ENCODE data around the gene PGBD5.
"Not testable (repeated sequence)": the region's sequence is repeated elsewhere in the genome, so short reads cannot be mapped to it uniquely, and the experiment has no call there.

The PGBD5 gene

GRCh38 chr1:230424391-230425251 lies 1.5 kb downstream of the PGBD5 start:
- no peak for DNase-seq

DNA sequence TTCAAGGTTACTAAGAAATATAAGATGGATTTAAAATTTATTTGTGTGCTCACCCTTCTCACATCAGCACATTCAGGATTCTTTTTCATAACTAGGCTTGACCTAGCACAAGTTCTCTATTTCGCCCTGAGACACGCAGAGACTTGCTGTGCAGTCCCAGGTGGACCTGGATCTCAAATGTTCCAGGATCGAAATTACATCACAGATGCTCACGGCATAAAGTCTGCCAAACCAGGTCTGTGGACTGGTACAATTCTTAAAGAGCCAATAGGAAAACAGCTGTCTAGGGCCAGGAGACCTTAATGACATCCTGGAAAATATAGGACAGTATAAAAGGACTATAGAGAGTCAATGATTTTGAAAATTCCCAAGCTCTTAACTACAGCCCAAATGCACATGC lies 2.2 kb downstream of the PGBD5 start:
- no peak for DNase-seq

- DNase-seq: no peak
Observed at GRCh38 chr1:230423261-230423660, 2.9 kb downstream of the PGBD5 start.

DNA sequence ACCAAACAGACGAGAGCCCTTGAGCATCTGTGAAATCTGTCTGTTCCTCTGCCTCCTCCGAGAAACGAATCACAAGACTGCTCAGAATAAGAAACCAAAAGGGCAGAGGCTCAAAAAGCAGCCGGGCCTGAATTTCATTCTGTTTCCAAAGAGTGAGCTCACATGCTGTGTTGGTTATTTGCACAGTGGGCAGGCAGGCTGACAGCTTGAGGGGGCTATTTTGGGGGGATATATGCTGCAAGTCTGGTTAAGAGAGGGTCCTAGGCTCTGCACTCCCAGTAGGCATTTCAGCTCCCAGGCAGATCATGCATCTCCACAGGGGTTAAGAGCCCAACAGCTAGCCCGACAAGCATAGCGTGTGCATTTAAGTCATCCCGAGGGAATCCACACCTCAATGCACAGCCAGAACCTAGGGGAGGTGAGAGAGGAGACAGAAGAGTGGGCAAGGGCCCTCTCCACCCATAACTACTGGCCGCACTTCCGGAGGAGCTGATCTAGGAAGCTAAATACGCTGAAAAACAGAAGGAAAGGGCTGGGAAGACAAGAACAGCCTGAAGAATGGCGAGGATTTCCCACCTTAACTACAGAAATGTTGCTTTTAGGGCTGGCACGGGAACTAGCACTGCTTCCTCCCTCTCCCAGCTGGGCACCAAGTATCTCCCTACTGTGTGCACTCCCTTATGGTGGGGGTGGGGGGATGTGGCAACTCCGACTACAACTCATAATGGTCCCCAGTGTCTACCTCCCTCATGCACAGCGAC lies 3.7 kb downstream of the PGBD5 start:
- DNase-seq: no peak

GRCh38 chr1:230421481-230421880 lies 4.7 kb downstream of the PGBD5 start:
- DNase-seq: no peak

- DNase-seq: not testable (repeated sequence)
Observed at GRCh38 chr1:230420372-230420771, 5.8 kb downstream of the PGBD5 start.

- no peak for DNase-seq
Observed at GRCh38 chr1:230416430-230416829, 9.7 kb downstream of the PGBD5 start.

DNA sequence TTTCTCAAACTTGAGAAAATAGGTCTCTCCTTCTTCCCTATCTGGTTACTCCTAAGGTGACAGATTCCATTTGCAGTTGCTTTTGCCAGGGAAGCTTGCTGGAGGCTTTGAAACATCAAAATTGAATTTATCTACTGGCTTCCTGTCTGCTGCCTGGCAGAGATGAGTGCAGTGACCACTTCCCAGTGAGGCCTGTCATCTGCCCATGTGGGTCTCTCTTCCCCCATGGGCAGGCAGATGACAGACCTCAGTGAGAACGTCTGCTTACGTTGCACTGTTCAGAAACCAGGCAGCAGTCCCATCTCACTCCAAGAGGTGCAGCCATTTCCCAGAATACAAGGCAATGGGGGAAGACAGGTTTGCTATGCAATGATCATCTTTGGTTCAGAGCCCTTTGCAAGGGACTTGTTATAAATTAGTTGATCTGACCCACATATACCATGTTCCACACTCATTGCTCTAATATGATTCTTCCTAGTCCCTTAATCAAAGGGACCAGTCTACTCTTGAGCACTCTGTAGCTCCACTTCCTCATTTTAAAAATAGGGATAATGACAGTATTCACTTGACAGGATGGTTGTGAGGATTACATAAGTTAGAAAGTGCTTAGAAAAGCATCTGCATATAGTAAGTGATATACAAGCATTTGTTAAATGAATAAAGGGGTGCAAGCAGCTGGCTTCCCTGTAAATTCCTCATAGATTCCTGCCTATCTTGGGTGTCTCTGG lies 10.6 kb downstream of the PGBD5 start:
- DNase-seq: no peak

- no peak for DNase-seq
Observed at GRCh38 chr1:230414694-230415093, 11.4 kb downstream of the PGBD5 start.

GRCh38 chr1:230414102-230414501 lies 12.0 kb downstream of the PGBD5 start:
- no peak for DNase-seq

- no peak for DNase-seq
Observed at GRCh38 chr1:230413061-230413460, 13.1 kb downstream of the PGBD5 start.

DNA sequence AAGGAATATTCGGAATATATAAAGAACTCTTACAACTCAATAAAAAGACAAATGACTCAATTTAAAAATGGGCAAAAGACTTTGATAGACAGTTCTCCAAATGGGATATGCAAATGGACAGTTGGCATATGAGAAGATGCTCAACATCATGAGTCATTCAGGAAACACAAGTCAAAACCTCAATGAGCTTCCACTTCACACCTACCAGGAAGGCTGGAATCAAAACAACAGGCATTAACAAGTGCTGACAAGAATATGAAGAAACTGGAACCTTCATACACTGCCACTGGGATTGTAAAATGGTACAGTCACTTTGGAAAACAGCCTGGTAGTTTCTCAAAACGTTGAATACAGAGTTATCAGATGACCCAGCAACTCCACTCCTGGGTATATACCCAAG lies 17.2 kb downstream of the PGBD5 start:
- DNase-seq: no peak

- DNase-seq: no peak
Observed at GRCh38 chr1:230407351-230407750, 18.8 kb downstream of the PGBD5 start.

GRCh38 chr1:230406727-230407126 lies 19.4 kb downstream of the PGBD5 start:
- not testable (repeated sequence) for DNase-seq

DNA sequence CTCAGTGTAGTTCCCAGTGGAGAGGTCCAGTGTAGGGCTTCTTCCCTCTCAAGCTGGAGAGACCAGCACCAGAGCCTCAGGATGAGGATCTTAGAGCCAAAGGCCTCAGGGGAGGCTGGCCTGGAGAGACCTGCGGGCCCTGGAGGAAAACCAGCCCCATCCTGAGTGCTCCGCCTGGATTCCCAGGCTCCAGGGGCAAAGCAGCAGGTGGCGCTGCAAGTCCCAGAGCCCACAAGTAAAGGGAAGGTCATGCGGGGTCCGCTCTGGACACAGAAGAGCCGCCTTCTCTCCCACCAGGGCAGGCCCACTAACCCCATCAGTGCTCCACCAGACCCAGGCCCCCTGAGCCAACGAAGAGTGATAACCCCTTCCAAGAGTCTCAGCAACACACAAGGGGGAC lies 22.7 kb downstream of the PGBD5 start:
- no peak for DNase-seq

DNA sequence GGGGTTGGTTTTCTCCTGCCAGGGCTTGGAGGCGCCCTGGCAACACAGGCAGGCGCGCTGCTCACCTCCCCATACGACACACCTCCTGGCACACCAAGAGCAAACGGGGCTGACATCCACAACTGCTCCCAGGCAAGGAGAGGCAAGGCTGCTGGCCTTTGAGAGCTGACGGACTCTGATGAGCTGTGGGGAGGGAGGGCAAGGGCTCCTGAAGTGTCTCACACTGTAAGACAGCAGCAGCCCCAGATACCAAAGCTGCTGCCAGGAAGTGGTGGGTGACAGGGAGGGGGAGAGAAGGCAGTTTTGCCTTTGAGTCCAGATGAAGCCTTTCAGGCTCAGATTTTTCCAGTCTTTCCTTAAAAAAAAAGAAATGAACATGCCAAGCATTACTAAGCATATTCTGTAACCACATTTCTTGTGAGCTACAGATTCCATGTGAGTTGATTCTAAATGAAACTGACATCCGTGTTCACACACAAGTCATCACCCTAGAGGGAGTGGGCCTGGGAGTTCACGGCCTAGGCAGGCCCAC lies 24.3 kb downstream of the PGBD5 start:
- no peak for DNase-seq

- no peak for DNase-seq
Observed at GRCh38 chr1:230401101-230401500, 25.0 kb downstream of the PGBD5 start.

GRCh38 chr1:230400007-230400344 lies 26.2 kb downstream of the PGBD5 start:
- no peak for DNase-seq

DNA sequence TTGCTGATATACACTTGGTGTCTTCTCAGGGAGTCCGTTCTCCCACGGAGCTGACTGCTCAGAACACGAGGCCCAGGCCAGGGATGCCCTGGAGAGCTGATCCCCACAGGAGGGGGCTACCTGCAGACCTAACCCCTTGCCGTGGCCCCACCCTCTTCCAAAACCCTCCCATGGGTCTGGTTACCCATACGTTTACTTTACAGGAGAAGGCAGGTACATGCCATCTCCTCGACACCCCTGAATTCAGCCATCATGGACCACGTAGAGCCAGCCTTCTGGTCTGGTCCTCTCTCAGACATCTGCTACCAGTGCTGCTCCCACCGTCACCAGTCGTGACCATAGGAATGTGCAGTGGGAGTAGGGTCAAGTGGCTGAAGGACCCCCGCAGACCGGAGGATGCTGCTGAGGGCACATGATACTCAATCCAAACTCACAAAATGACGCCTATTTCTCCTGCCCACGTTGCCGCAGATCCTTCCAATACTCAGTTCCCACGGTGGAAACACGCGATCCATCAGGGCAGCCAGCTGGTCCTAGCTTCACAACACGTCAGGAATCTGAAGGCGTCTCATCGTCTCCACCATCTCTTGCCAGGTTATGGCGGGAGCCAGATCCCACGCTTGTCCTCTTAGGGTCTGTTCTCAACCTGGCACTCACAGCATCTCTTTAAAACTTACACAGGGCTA lies 26.7 kb downstream of the PGBD5 start:
- no peak for DNase-seq

- no peak for DNase-seq
Observed at GRCh38 chr1:230398856-230399255, 27.3 kb downstream of the PGBD5 start.

DNA sequence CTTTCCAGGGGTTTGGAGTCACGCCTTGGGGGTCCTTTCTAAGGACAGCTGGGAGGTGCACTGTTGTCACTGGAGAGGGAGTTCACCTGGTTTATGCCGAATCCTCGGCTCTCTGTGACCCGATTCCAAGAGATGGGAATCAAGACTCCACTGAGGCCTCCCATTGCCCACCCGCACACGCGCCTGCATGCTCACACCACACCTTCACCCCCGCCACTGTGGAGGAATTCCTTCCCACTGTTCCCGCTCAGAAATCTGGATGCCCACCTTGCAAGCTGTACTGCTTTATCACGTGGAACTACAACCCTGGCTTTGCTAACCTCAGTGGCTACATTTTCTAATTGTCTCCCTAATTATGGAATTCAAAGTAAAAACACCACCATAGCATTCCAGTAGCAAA lies 29.2 kb downstream of the PGBD5 start:
- no peak for DNase-seq

DNA sequence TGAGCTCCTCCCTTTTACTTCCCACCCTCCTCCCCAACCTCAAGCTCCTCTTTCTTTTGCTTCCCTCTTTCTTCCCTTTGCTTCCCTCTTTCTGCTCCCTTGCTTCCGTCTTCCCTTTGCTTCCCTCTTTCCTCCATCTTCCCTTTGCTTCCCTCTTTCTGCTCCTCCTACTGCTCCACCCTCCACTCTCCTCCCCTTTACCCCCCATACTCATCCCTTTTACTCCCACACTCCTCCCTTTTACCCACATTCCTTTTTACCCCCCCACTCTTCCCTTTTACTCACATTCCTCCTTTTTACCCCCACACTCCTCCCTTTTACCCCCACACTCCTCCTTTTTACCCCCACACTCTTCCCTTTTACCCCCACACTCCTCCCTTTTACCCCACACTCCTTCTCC lies 30.2 kb downstream of the PGBD5 start:
- no peak for DNase-seq

DNA sequence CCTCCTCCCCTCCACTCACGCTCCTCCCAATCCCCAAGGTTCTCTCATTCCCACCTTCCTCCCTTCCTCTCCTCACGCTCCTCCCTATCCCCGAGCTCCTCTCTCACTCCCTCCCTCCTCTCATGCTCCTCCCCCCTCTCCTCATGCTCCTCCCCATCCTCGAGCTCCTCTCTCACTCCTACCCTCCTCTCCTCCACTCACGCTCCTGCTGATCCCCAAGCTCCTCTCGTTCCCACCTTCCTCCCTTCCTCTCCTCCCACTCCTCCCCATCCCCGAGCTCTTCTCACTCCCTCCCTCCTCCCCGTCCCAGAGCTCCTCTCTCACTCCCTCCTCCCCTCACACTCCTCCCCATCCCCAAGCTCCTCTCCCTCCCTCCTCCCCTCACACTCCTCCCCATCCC lies 31.4 kb downstream of the PGBD5 start:
- no peak for DNase-seq
